H9 (cell line): ENCODE data around the gene SGCD. TPM values are rescaled to one million over a fixed set of nuclear protein-coding genes. Genes with fewer than 3 reads are reported as not detected.

Experiments
- DNase-seq: peaks from one replicate; pipeline ENCODE4 v3.0.0-alpha.2; 2017
- H2AFZ ChIP-seq: one replicate; pipeline ENCODE4 v1.6.1; 2013; ENCODE audit warnings: mild to moderate bottlenecking, low read length, control low read depth, moderate library complexity
- H2AK5ac ChIP-seq: 2 replicates; pipeline ENCODE4 v1.6.1; 2013; ENCODE audit warnings: low read length, control low read depth, mixed read lengths; ENCODE audit not compliant: insufficient read length
- H2BK120ac ChIP-seq: one replicate; pipeline ENCODE4 v1.6.1; 2013; ENCODE audit warnings: low read depth, mild to moderate bottlenecking, low read length, control low read depth, inconsistent platforms; ENCODE audit not compliant: poor library complexity, severe bottlenecking
- H2BK12ac ChIP-seq: 2 replicates; pipeline ENCODE4 v1.6.1; 2013; ENCODE audit warnings: low read length, control low read depth, mixed read lengths, low read depth; ENCODE audit not compliant: insufficient read length
- H2BK15ac ChIP-seq: 2 replicates; pipeline ENCODE4 v1.6.1; 2013; ENCODE audit warnings: low read depth, low read length, control low read depth
- H2BK20ac ChIP-seq: one replicate; pipeline ENCODE4 v1.6.1; 2013; ENCODE audit warnings: low read depth, mild to moderate bottlenecking, low read length, control low read depth, inconsistent platforms; ENCODE audit not compliant: poor library complexity, severe bottlenecking
- H2BK5ac ChIP-seq: 2 replicates; pipeline ENCODE4 v1.6.1; 2013; ENCODE audit warnings: low read length, control low read depth, mixed read lengths; ENCODE audit not compliant: insufficient read length
- H3K14ac ChIP-seq: 2 replicates; pipeline ENCODE4 v1.6.1; 2013; ENCODE audit warnings: low read length, control low read depth; ENCODE audit not compliant: insufficient read depth
- H3K18ac ChIP-seq: 2 replicates; pipeline ENCODE4 v1.6.1; 2013; ENCODE audit warnings: low read depth, mild to moderate bottlenecking, mixed read lengths, low read length, control low read depth; ENCODE audit not compliant: insufficient read length
- H3K23ac ChIP-seq: 2 replicates; pipeline ENCODE4 v1.6.1; 2013; ENCODE audit warnings: low read length, control low read depth, mixed read lengths, low read depth; ENCODE audit not compliant: insufficient read length
- H3K23me2 ChIP-seq: 2 replicates; pipeline ENCODE4 v1.6.1; 2013; ENCODE audit warnings: low read depth, mild to moderate bottlenecking, mixed read lengths, low read length, control low read depth; ENCODE audit not compliant: insufficient read length, poor library complexity, severe bottlenecking
- H3K27ac ChIP-seq: 2 replicates; pipeline ENCODE4 v1.5.1; 2013; ENCODE audit warnings: low read length, control low read depth, mixed read lengths, low read depth; ENCODE audit not compliant: insufficient read length
- H3K27me3 ChIP-seq: 2 replicates; pipeline ENCODE4 v1.6.1; 2013; ENCODE audit warnings: low read length, control low read depth, inconsistent platforms; ENCODE audit not compliant: insufficient read depth
- H3K4ac ChIP-seq: 2 replicates; pipeline ENCODE4 v1.6.1; 2013; ENCODE audit warnings: low read depth, mild to moderate bottlenecking, control low read depth, inconsistent platforms, low read length, moderate library complexity
- H3K4me1 ChIP-seq: 2 replicates; pipeline ENCODE4 v1.6.1; 2013; ENCODE audit warnings: low read length, control low read depth, inconsistent platforms; ENCODE audit not compliant: insufficient read depth
- H3K4me2 ChIP-seq: 2 replicates; pipeline ENCODE4 v1.6.1; 2013; ENCODE audit warnings: low read length, control low read depth, mixed read lengths; ENCODE audit not compliant: insufficient read length, insufficient read depth
- H3K56ac ChIP-seq: 2 replicates; pipeline ENCODE4 v1.6.1; 2013; ENCODE audit warnings: low read depth, mild to moderate bottlenecking, mixed read lengths, low read length, control low read depth; ENCODE audit not compliant: insufficient read length
- H3K79me1 ChIP-seq: 2 replicates; pipeline ENCODE4 v1.6.1; 2013; ENCODE audit warnings: low read depth, mild to moderate bottlenecking, moderate library complexity, low read length, control low read depth, inconsistent platforms; ENCODE audit not compliant: insufficient read depth, poor library complexity, severe bottlenecking
- H3K79me2 ChIP-seq: 2 replicates; pipeline ENCODE4 v1.6.1; 2013; ENCODE audit warnings: low read length, control low read depth, inconsistent platforms; ENCODE audit not compliant: insufficient read depth
- H3K9ac ChIP-seq: 2 replicates; pipeline ENCODE4 v1.6.1; 2013; ENCODE audit warnings: low read length, control low read depth, mixed read lengths; ENCODE audit not compliant: insufficient read length; ENCODE audit errors: extremely low read depth
- H3K9me3 ChIP-seq: one replicate; pipeline ENCODE4 v1.6.1; 2013; ENCODE audit warnings: low read depth, low read length, inconsistent platforms; ENCODE audit not compliant: control insufficient read depth
- H3T11ph ChIP-seq: one replicate; pipeline ENCODE4 v1.6.1; 2013; ENCODE audit warnings: mild to moderate bottlenecking, low read length, control low read depth, inconsistent platforms
- H4K20me1 ChIP-seq: one replicate; pipeline ENCODE4 v1.6.1; 2013; ENCODE audit not compliant: control insufficient read depth, insufficient read length, insufficient read depth
- H4K5ac ChIP-seq: 2 replicates; pipeline ENCODE4 v1.6.1; 2013; ENCODE audit warnings: low read depth, mild to moderate bottlenecking, mixed read lengths, low read length, control low read depth; ENCODE audit not compliant: insufficient read length
- H4K8ac ChIP-seq: replicated peaks from 2 replicates; pipeline ENCODE4 v1.6.1; 2013; ENCODE audit warnings: low read length, control low read depth, mixed read lengths, low read depth; ENCODE audit not compliant: insufficient read length
- H4K91ac ChIP-seq: 2 replicates; pipeline ENCODE4 v1.6.1; 2013; ENCODE audit warnings: low read depth, mild to moderate bottlenecking, moderate library complexity, mixed read lengths, low read length, control low read depth; ENCODE audit not compliant: insufficient read length
- H3K27ac Mint-ChIP-seq, 3 experiments: 2 replicates in 2 of 3; 3 replicates in 1 of 3; pipeline ENCODE4 v1.8.0; 2020 to 2021; ENCODE audit warnings: mixed read lengths in 3 of 3, mild to moderate bottlenecking in 1 of 3, moderate library complexity in 1 of 3
- H3K27me3 Mint-ChIP-seq: 2 replicates; pipeline ENCODE4 v1.8.0; 2021; ENCODE audit warnings: low read depth, mild to moderate bottlenecking, moderate library complexity, mixed read lengths
- H3K36me3 Mint-ChIP-seq, 3 experiments: 2 replicates in 2 of 3; 3 replicates in 1 of 3; pipeline ENCODE4 v1.8.0; 2020 to 2021; ENCODE audit warnings: low read depth in 3 of 3, mixed read lengths in 3 of 3; ENCODE audit not compliant: insufficient read depth in 1 of 3
- H3K4me1 Mint-ChIP-seq, 2 experiments: 2 replicates each; pipeline ENCODE4 v1.8.0; 2020; ENCODE audit warnings: mixed read lengths in 2 of 2
- H3K4me3 Mint-ChIP-seq, 2 experiments: 2 replicates in 1 of 2; 3 replicates in 1 of 2; pipeline ENCODE4 v1.8.0; 2020 to 2021; ENCODE audit warnings: mild to moderate bottlenecking in 2 of 2, mixed read lengths in 2 of 2, moderate library complexity in 1 of 2
- H3K9me3 Mint-ChIP-seq, 2 experiments: 2 replicates in 1 of 2; 3 replicates in 1 of 2; pipeline ENCODE4 v1.8.0; 2020; ENCODE audit warnings: mild to moderate bottlenecking in 2 of 2, mixed read lengths in 2 of 2, moderate library complexity in 1 of 2
- WGBS: extraction: QIAGEN DNeasy Blood & Tissue Kit; methylation state at CpG from one replicate; pipeline ENCODE4 v1.1.7; 2013; ENCODE audit warnings: missing lambda C conversion rate, low lambda C conversion rate, mixed read lengths; ENCODE audit not compliant: insufficient read length; ENCODE audit errors: extremely low coverage; 5-methylcytosine and 5-hydroxymethylcytosine counted together
- total RNA-seq: library from RNA; stranded (reverse); gene quantifications from 2 replicates; pipeline ENCODE4 v1.2.1, GENCODE V29; 2021
- TF ChIP-seq, protein P1 (sequence below): fragments of 200-600 bp; sonication (generic); conservative IDR thresholded peaks from 3 replicates; pipeline ENCODE4 v1.8.0; 2021; ENCODE audit warnings: antibody characterized with exemption, mild to moderate bottlenecking

Gene SGCD
- total RNA-seq, 1 experiment from 2014 or later, result 0.11 TPM

DNA sequence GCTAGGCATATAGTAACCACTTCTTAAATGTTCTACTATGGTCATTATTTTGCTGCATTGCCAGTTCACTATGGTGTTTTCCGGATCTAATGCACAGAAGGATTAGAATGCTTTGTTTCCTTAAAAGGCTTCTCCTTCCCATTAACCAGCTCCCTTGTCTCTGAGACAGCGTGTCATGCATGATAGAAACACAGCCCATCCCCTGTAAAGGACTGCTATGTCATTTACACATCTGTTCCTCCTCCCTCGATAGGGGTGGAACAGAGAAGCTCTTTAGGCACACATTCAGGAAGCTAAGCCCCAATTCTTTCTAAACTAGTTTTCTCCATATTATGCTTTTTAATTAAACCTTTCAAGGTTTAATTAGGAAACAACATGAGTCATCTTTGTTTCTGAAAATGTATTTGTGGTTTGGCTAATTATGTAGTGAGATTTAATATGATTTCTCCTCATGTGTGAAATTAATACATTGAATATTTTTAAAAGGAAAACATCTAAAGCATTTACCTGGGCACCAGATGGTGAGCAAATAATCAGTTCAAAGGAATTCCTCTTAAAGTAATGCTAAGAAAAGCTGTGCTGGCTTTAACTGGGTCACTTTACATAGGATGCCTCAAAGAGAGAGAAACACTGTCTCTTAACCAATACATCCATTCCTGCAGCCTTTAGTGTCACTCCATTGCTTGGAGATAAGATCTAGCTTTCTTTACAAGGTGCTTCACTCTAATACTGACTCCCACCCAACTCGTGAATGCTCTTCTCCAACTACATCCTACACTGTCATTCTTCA is 389.8 kb downstream of the SGCD start:
- Histone ChIP-seq H2BK15ac (no peak overlapping the region), H2AFZ (no peak overlapping the region), H3K14ac (no peak overlapping the region)

More for the DNA sequence above, 389.8 kb downstream of the SGCD start:
- no peak for DNase-seq
- Mint-ChIP-seq H3K9me3 (no peaks in the 10 kb centered on the region), H3K4me3 (no peak overlapping the region), H3K36me3 (no peaks in the 10 kb centered on the region; a peak in 1 of 7 replicates), H3K4me1 (peaks cover 33 to 55% of the 10 kb centered on the region in 2 experiments), H3K27me3 (no peaks in the 10 kb centered on the region), H3K27ac (peak overlapping the region; percentile 1 to 83 (median 31); a peak in 3 of 7 replicates)
- Histone ChIP-seq H3K79me2 (no peaks in the 10 kb centered on the region; the same call in 1 of the 2 replicates), H3K9me3 (no peaks in the 10 kb centered on the region), H3K18ac (no peak overlapping the region), H2BK20ac (no peak overlapping the region), H3K27me3 (no peaks in the 10 kb centered on the region), H4K8ac (no peak overlapping the region), H3K27ac (peak overlapping the region; percentile 8), H3K4me2 (no peak overlapping the region), H3K79me1 (no peaks in the 10 kb centered on the region), H4K91ac (no peak overlapping the region), H3K9ac (no peak overlapping the region), H4K20me1 (no peaks in the 10 kb centered on the region), H2BK5ac (no peak overlapping the region), H2AK5ac (no peak overlapping the region), H4K5ac (no peak overlapping the region), H3K4ac (no peak overlapping the region), H3K23ac (no peak overlapping the region), H2BK12ac (no peak overlapping the region), H3T11ph (no peak overlapping the region), H3K56ac (no peak overlapping the region), H3K4me1 (peaks cover 11% of the 10 kb centered on the region; the same call in 1 of the 2 replicates), H2BK120ac (no peak overlapping the region), H3K23me2 (no peaks in the 10 kb centered on the region)
- TF ChIP-seq, protein P1, sequence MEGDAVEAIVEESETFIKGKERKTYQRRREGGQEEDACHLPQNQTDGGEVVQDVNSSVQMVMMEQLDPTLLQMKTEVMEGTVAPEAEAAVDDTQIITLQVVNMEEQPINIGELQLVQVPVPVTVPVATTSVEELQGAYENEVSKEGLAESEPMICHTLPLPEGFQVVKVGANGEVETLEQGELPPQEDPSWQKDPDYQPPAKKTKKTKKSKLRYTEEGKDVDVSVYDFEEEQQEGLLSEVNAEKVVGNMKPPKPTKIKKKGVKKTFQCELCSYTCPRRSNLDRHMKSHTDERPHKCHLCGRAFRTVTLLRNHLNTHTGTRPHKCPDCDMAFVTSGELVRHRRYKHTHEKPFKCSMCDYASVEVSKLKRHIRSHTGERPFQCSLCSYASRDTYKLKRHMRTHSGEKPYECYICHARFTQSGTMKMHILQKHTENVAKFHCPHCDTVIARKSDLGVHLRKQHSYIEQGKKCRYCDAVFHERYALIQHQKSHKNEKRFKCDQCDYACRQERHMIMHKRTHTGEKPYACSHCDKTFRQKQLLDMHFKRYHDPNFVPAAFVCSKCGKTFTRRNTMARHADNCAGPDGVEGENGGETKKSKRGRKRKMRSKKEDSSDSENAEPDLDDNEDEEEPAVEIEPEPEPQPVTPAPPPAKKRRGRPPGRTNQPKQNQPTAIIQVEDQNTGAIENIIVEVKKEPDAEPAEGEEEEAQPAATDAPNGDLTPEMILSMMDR, result no peak
- no CpG with 5 or more reads among the region's 4 CpGs for WGBS
